GM18907 (cell line): ENCODE results near the gene BEND3.
"Not testable (repeated sequence)": the region's sequence is repeated elsewhere in the genome, so short reads cannot be mapped to it uniquely, and the experiment has no call there.

ENCODE experiments used
- ATAC-seq: cut with Tn5 transposase; IDR thresholded peaks from one replicate; pipeline ENCODE4 v1.9.1; 2021; ENCODE audit warnings: mild to moderate bottlenecking, moderate library complexity; ENCODE audit not compliant: unreplicated experiment

The BEND3 gene

GRCh38 chr6:107114926-107115694, at the start of gene BEND3:
Gene BEND3, minus strand, starts transcription at chr6:107115515. Its CDS starts 16,230 bp downstream, at chr6:107099285.
- peak; percentile 32 for ATAC-seq

- not testable (repeated sequence) for ATAC-seq
Observed at GRCh38 chr6:107164299-107164698, 49.0 kb upstream of the BEND3 start.

- ATAC-seq, result no peak
Observed at GRCh38 chr6:107161521-107161920, 46.2 kb upstream of the BEND3 start.

- no peak for ATAC-seq
Observed at GRCh38 chr6:107156617-107157016, 41.3 kb upstream of the BEND3 start.

- ATAC-seq, result no peak
Observed at GRCh38 chr6:107154801-107155160, 39.5 kb upstream of the BEND3 start.

- no peak for ATAC-seq
Observed at GRCh38 chr6:107154131-107154800, 39.0 kb upstream of the BEND3 start.

GRCh38 chr6:107152638-107153430, 37.5 kb upstream of the BEND3 start:
- no peak for ATAC-seq

- ATAC-seq, result no peak
Observed at GRCh38 chr6:107144666-107145065, 29.4 kb upstream of the BEND3 start.

- ATAC-seq, result no peak
Observed at GRCh38 chr6:107144014-107144413, 28.7 kb upstream of the BEND3 start.

GRCh38 chr6:107140581-107140980, 25.3 kb upstream of the BEND3 start:
- no peak for ATAC-seq

GRCh38 chr6:107136324-107136723, 21.0 kb upstream of the BEND3 start:
- not testable (repeated sequence) for ATAC-seq

- ATAC-seq, result not testable (repeated sequence)
Observed at GRCh38 chr6:107135048-107135680, 19.8 kb upstream of the BEND3 start.

GRCh38 chr6:107132330-107132954, 17.1 kb upstream of the BEND3 start:
- no peak for ATAC-seq

GRCh38 chr6:107129370-107129925, 14.1 kb upstream of the BEND3 start:
- no peak for ATAC-seq

GRCh38 chr6:107128577-107128976, 13.3 kb upstream of the BEND3 start:
- ATAC-seq, result no peak

- no peak for ATAC-seq
Observed at GRCh38 chr6:107128175-107128574, 12.9 kb upstream of the BEND3 start.

- ATAC-seq, result no peak
Observed at GRCh38 chr6:107125771-107126170, 10.5 kb upstream of the BEND3 start.

GRCh38 chr6:107124934-107125348, 9.6 kb upstream of the BEND3 start:
- peak; percentile 90 for ATAC-seq

GRCh38 chr6:107123501-107123900, 8.2 kb upstream of the BEND3 start:
- no peak for ATAC-seq

GRCh38 chr6:107122748-107123147, 7.4 kb upstream of the BEND3 start:
- ATAC-seq, result no peak
